HG03575 (cell line): ENCODE measurements around the gene NDP.
"Not testable (repeated sequence)": the region's sequence is repeated elsewhere in the genome, so short reads cannot be mapped to it uniquely, and the experiment has no call there.

Experiments used
- ATAC-seq: cut with Tn5 transposase; IDR thresholded peaks from one replicate; pipeline ENCODE4 v1.9.1; 2021; ENCODE audit not compliant: unreplicated experiment, insufficient number of reproducible peaks, low FRiP score; ENCODE audit errors: extremely low read depth

Gene NDP

GRCh38 chrX:43974100-43974475, 898 bp upstream of the NDP start:
- no peak for ATAC-seq

GRCh38 chrX:43971966-43972961, 926 bp downstream of the NDP start:
- no peak for ATAC-seq

GRCh38 chrX:43970528-43970927, 2.7 kb downstream of the NDP start:
- ATAC-seq: no peak

GRCh38 chrX:43969504-43970501, 3.4 kb downstream of the NDP start:
- ATAC-seq: no peak

GRCh38 chrX:43968359-43968781, 4.8 kb downstream of the NDP start:
- no peak for ATAC-seq

- ATAC-seq: no peak
These were observed 8.3 kb downstream of the NDP start for GRCh38 chrX:43964936-43965335.

GRCh38 chrX:43963726-43964125, 9.5 kb downstream of the NDP start:
- ATAC-seq: no peak

- ATAC-seq: no peak
These were observed 10.6 kb downstream of the NDP start for GRCh38 chrX:43962636-43963035.

GRCh38 chrX:43961699-43962098, 11.5 kb downstream of the NDP start:
- no peak for ATAC-seq

GRCh38 chrX:43958529-43958928, 14.7 kb downstream of the NDP start:
- ATAC-seq: no peak

- no peak for ATAC-seq
These were observed 17.2 kb downstream of the NDP start for GRCh38 chrX:43956034-43956433.

- no peak for ATAC-seq
These were observed 20.0 kb downstream of the NDP start for GRCh38 chrX:43953218-43953617.

- ATAC-seq: no peak
These were observed 23.5 kb downstream of the NDP start for GRCh38 chrX:43949669-43950068.

GRCh38 chrX:43940816-43941474, 32.2 kb downstream of the NDP start:
- no peak for ATAC-seq

- ATAC-seq: no peak
These were observed 33.8 kb downstream of the NDP start for GRCh38 chrX:43939187-43939926.

- not testable (repeated sequence) for ATAC-seq
These were observed 51.2 kb downstream of the NDP start for GRCh38 chrX:43922032-43922431.

GRCh38 chrX:43910772-43911171, 62.4 kb downstream of the NDP start:
- not testable (repeated sequence) for ATAC-seq

- ATAC-seq: no peak
These were observed 63.2 kb downstream of the NDP start for GRCh38 chrX:43910012-43910411.
